Transverse colon (tissue), 4 donors: ENCODE measurements around the gene SLC12A3. TPM values are rescaled to one million over a fixed set of nuclear protein-coding genes. Genes with fewer than 3 reads are reported as not detected.

Experiments
- DNase-seq: peaks from one replicate; pipeline ENCODE4 v3.0.0-alpha.2; 2019
- H3K27ac ChIP-seq, 4 donors: fragments of 200-600 bp; sonication (generic); 2 replicates each; pipeline ENCODE4 v1.5.1; 2016 to 2018; ENCODE audit warnings: inconsistent platforms in 4 of 4
- H3K27me3 ChIP-seq: fragments of 200-600 bp; sonication (generic); 2 replicates; pipeline ENCODE4 v1.5.1; 2017; ENCODE audit warnings: inconsistent platforms
- H3K36me3 ChIP-seq, 4 donors: fragments of 200-600 bp; sonication (generic); 2 replicates each; pipeline ENCODE4 v1.5.1; 2017 to 2019; ENCODE audit warnings: inconsistent platforms in 4 of 4
- H3K4me1 ChIP-seq, 4 donors: fragments of 200-600 bp; sonication (generic); 2 replicates each; pipeline ENCODE4 v1.5.1; 2017 to 2020; ENCODE audit warnings: inconsistent platforms in 4 of 4
- H3K4me3 ChIP-seq, 4 donors: fragments of 200-600 bp; sonication (generic); 1 replicate in 1 of 4; 2 replicates in 3 of 4; pipeline versions ENCODE4 v1.5.1 to v1.6.1; 2017 to 2019; ENCODE audit warnings: inconsistent platforms in 4 of 4
- H3K9me3 ChIP-seq, 2 donors: fragments of 200-600 bp; sonication (generic); 2 replicates each; pipeline ENCODE4 v1.5.1; 2017 to 2019; ENCODE audit warnings: inconsistent platforms in 2 of 2
- EP300 ChIP-seq: sonication (generic); formaldehyde crosslinking; IDR thresholded peaks from one replicate; pipeline ENCODE4 v1.6.1; 2017; ENCODE audit warnings: antibody characterized with exemption, low read depth
- POLR2A ChIP-seq: fragments of 450-650 bp; IDR thresholded peaks from one replicate; pipeline ENCODE4 v1.6.1; 2016; ENCODE audit warnings: antibody characterized with exemption, mild to moderate bottlenecking, moderate library complexity
- POLR2AphosphoS5 ChIP-seq, 3 donors: sonication (generic); formaldehyde crosslinking; IDR thresholded peaks; one replicate each; pipeline ENCODE4 v1.6.1; 2016; ENCODE audit warnings: antibody characterized with exemption in 3 of 3
- WGBS, 2 donors: methylation state at CpG; one replicate each; pipeline ENCODE4 v1.1.5; 2018; ENCODE audit warnings: low coverage in 1 of 2; 5-methylcytosine and 5-hydroxymethylcytosine counted together
- in situ Hi-C, 4 donors: fragments of 200-750 bp; cut with MboI; loops; one replicate each; pipeline versions ENCODE4 v1.15.0 to v1.15.1; 2017; ENCODE audit warnings: low sequenced_read_pairs in 3 of 4, low pct_ligation_motif_present in 1 of 4, low pct_unique_long_range_greater_than_20kb in 1 of 4
- intact Hi-C: fragments of 100-400 bp; cut with DNase I; formaldehyde crosslinking; loops from one replicate; pipeline ENCODE4 v1.15.1; 2023; ENCODE audit warnings: low total_unique reads
- total RNA-seq, 4 donors: library from RNA; depleted of rRNA; stranded (reverse); fragments of >200 nt; gene quantifications; one replicate each; pipeline ENCODE4 v1.1.0, GENCODE V29; 2016
- TF ChIP-seq, protein P1 (sequence below), 5 experiments: fragments of 200-600 bp in 3 of 5; fragments of 450-650 bp in 2 of 5; sonication (generic) in 3 of 5; IDR thresholded peaks; 1 replicate in 2 of 5; 2 replicates in 3 of 5; pipeline ENCODE4 v1.5.1; 2016 to 2017; ENCODE audit warnings: antibody characterized with exemption in 5 of 5, inconsistent platforms in 3 of 5, mild to moderate bottlenecking in 2 of 5, moderate library complexity in 1 of 5

The SLC12A3 gene
- total RNA-seq, 4 donors from 2014 or later = not detected

DNA sequence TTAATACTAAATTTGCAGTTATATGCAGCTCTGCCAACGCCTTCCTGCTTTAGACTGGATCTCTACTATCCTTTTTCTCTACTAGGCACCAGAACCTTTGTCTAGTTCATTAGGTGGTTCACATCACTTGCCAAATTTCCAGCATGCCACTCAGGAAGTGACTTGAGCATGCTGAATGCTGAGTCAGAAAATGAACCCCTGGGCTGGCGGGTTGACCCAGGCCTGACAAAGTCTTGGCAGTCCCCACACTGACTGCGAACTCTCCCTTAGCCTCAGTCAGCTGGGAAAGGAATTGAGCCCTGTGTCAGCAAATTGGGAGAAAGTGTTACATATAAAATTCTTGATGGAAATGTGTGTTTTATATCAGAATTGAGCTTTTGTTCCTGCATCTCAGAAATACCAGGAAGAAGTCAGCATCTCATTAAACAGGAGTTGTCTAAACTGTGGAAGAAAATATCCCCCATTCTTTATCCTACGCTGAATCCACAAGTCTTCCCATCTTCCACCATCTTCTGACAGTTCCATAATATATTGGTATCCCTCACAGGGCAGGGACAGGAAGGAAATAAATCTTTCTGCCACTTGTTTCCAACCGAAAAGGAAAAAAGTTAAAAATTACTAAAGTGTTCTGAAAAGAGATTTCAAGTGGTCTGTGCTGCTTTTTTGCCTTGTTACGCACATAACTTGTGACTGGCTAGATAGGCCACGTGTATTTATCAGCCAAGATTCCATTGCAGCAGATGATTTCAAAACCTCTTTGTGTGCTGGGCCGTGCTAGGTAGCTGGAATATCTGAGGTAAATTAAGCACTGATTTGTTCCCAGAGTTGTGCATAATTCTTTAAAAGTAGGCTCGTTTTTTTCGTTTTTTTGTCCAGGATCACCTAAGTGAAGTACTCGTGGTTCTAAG is 16.7 kb upstream of the SLC12A3 start:
- no peaks in the 10 kb centered on the region for H3K27me3 ChIP-seq
- no peaks in the 10 kb centered on the region for H3K9me3 ChIP-seq
- H3K36me3 ChIP-seq = peaks cover 0 to 2% (median 0%) of the 10 kb centered on the region in 4 donors
- intact Hi-C loops = no loop called here
- WGBS, 2 donors = 80 to 83% methylated on average over 8 to 11 of the region's 11 CpGs
- in situ Hi-C loops = no loop called here
- no peak for DNase-seq
- peaks cover 0 to 3% (median 0%) of the 10 kb centered on the region in 4 donors for H3K4me1 ChIP-seq
- TF ChIP-seq, protein P1, sequence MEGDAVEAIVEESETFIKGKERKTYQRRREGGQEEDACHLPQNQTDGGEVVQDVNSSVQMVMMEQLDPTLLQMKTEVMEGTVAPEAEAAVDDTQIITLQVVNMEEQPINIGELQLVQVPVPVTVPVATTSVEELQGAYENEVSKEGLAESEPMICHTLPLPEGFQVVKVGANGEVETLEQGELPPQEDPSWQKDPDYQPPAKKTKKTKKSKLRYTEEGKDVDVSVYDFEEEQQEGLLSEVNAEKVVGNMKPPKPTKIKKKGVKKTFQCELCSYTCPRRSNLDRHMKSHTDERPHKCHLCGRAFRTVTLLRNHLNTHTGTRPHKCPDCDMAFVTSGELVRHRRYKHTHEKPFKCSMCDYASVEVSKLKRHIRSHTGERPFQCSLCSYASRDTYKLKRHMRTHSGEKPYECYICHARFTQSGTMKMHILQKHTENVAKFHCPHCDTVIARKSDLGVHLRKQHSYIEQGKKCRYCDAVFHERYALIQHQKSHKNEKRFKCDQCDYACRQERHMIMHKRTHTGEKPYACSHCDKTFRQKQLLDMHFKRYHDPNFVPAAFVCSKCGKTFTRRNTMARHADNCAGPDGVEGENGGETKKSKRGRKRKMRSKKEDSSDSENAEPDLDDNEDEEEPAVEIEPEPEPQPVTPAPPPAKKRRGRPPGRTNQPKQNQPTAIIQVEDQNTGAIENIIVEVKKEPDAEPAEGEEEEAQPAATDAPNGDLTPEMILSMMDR (IDR thresholded peaks at IDR 0.05) = no peak
- no peak for TF ChIP-seq POLR2AphosphoS5 (IDR thresholded peaks at IDR 0.05)
- TF ChIP-seq EP300 = no peak
- TF ChIP-seq POLR2A = no peak
- no peak overlapping the region for H3K27ac ChIP-seq
- no peak overlapping the region for H3K4me3 ChIP-seq

DNA sequence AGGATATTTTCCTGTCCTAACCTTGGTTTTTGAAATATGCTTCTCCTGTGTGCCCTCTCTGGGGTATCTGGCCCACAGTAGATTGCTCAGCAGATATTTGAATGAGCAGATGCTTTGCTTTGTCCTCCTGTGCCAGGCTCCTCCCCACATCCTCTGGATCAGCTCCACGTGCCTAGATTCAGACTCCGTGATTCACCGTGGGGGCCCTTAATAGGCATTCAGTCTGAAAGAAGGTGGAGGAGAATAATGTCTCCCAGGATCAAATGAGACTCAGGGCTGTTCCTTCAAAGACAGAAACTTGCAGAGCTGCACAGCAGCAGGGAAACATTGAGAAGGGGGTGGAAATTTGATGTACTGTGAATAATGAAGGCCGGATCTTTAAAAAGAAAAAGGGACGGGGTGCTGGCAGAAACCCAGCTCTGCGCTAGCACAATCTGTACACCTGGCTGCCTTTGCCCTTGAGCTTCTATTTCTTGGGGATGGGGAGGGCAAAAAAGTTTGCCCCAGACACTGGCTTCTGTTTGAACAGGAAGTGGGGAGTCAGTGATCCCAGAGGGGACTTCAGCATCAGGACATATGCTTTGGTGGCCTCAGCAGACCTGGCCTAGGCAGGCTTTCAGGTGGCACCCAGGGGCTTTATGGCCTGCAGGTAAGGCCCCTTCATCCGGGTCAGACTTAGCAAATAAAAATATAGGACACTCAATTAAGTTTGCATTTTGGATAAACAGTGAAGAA is 15.9 kb upstream of the SLC12A3 start:
- in situ Hi-C loops = no loop called here
- Histone ChIP-seq H3K4me3 (no peak overlapping the region), H3K9me3 (no peaks in the 10 kb centered on the region), H3K27me3 (no peaks in the 10 kb centered on the region), H3K36me3 (no peaks in the 10 kb centered on the region), H3K27ac (no peak overlapping the region), H3K4me1 (peaks cover 0 to 3% (median 0%) of the 10 kb centered on the region in 4 donors)
- DNase-seq = no peak
- TF ChIP-seq, protein P1 (IDR thresholded peaks at IDR 0.05) = no peak
- TF ChIP-seq POLR2A = no peak
- TF ChIP-seq EP300 = no peak
- TF ChIP-seq POLR2AphosphoS5 (IDR thresholded peaks at IDR 0.05) = no peak
- 55 to 65% methylated on average over 7 of the region's 7 CpGs for WGBS, 2 donors
- intact Hi-C loops = no loop called here

DNA sequence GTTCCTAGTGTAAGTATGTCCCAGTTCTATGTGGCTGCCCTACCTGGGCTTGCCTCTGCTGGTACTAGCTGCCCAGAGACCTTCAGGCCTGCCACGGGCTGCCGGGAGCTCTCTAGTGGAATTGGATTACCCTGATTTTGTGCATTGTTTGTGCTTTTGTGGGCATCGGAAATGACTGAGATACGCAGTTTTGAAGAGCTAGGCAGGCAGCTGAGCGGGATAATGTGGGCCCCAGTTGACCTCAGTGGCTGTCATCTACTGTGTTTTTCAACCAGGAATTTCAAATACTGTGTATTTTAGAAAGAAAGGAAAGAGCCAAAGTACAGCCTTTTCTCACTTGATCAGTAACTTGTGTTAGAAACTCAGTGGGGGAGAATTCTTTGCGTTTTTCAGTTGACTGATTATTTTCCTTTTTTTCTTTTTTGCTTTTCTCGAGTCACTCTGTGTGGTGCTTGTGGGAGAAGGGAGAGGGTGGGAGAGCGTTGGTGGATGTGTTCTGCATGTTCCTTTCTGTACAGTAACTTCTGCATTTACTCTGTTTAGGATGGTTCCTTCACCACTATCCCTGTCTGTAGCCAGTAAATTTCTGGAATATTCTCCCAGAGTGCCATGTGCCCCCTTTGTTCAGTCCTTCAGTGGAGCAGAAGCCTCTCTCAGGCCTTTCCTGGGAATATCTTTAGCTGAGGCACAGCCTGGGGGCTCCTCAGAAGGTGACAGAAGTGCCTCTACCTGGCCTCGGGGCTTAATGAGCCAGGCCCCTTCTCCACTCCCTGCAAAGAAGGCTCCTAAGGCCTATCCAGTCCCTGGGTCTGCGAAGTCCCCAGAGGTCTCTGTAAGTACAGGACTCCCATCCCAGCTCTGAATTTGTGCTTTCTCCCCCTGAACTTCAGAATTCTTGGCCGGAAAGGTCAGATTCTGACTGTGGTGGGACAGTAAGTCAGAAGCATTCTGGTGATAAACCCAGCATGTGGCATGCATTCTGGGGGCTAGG is 15.0 kb upstream of the SLC12A3 start:
- Histone ChIP-seq H3K27me3 (no peaks in the 10 kb centered on the region), H3K9me3 (no peaks in the 10 kb centered on the region), H3K27ac (no peak overlapping the region), H3K4me1 (peaks cover 0 to 3% (median 0%) of the 10 kb centered on the region in 4 donors), H3K36me3 (no peaks in the 10 kb centered on the region), H3K4me3 (no peak overlapping the region)
- intact Hi-C loops = no loop called here
- no peak for DNase-seq
- 69 to 96% methylated on average over 3 to 11 of the region's 11 CpGs for WGBS, 2 donors
- in situ Hi-C loops = loop anchor here in 2 of 4 donors (25.0 kb wide), 2 partner anchors 212 to 312 kb away; no protein-coding TSS in a partner anchor
- no peak for TF ChIP-seq EP300
- TF ChIP-seq, protein P1 (IDR thresholded peaks at IDR 0.05) = no peak
- TF ChIP-seq POLR2A = no peak
- no peak for TF ChIP-seq POLR2AphosphoS5 (IDR thresholded peaks at IDR 0.05)
